Nucleus accumbens (tissue), 56 donors: ENCODE data around the gene SASS6.
"Not testable (repeated sequence)": the region's sequence is repeated elsewhere in the genome, so short reads cannot be mapped to it uniquely, and the experiment has no call there.

Experiments used
- DNase-seq, 56 donors: peaks; one replicate each; lab custom pipeline; 2025; lab: John Stamatoyannopoulos, UW

The SASS6 gene

GRCh38 chr1:100051401-100051800, 81.3 kb downstream of the SASS6 start:
- DNase-seq, result no peak

GRCh38 chr1:100050139-100050538, 82.6 kb downstream of the SASS6 start:
- no peak for DNase-seq

DNA sequence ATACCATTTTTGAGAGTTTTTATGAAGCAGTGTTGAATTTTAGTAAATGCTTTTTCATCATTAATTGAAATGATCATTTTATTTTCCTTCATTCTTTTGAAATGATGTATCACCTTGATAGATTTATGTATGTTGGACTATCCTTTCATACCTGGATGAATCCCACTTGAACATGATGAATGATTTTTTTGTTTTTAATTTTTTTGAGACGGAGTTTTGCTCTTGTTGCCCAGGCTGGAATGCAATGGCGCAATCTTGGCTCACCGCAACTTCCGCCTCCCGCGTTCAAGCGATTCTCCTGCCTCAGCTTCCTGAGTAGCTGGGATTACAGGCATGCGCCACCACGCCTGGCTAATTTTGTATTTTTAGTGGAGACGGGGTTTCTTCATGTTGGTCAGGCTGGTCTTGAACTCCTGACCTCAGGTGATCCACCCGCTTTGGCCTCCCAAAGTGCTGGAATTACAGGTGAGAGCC, 85.5 kb downstream of the SASS6 start:
- DNase-seq, result not testable (repeated sequence)

GRCh38 chr1:100045206-100045605, 87.5 kb downstream of the SASS6 start:
- no peak for DNase-seq

DNA sequence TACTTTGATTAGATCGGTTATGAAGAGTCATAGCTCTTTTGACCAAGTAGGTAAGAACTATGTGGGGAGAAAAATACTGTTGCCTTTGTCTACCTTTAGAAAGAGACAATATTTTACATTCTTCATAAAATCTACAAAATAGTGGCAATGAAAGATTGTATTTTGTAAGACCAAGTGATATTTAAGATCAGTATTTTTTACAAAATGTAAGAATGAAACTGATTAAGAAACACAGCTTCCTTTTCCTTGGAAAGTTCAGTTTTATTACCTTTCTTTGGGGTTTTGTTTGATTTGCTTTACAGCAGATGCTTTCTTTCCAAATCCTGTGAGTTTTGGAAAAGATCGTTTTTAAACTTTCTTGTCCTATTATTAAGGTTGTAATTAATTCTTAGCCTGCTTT, 93.1 kb downstream of the SASS6 start:
- no peak for DNase-seq

GRCh38 chr1:100038660-100039287, 94.0 kb downstream of the SASS6 start:
- peak in 50 of 56 donors; percentile 6 to 83 (median 52) for DNase-seq

- DNase-seq, result peak in 55 of 56 donors; percentile 52 to 92 (median 82)
Measured at GRCh38 chr1:100037927-100038659, 94.6 kb downstream of the SASS6 start.

- DNase-seq, result no peak
Measured at GRCh38 chr1:100037656-100037926, 95.1 kb downstream of the SASS6 start.

DNA sequence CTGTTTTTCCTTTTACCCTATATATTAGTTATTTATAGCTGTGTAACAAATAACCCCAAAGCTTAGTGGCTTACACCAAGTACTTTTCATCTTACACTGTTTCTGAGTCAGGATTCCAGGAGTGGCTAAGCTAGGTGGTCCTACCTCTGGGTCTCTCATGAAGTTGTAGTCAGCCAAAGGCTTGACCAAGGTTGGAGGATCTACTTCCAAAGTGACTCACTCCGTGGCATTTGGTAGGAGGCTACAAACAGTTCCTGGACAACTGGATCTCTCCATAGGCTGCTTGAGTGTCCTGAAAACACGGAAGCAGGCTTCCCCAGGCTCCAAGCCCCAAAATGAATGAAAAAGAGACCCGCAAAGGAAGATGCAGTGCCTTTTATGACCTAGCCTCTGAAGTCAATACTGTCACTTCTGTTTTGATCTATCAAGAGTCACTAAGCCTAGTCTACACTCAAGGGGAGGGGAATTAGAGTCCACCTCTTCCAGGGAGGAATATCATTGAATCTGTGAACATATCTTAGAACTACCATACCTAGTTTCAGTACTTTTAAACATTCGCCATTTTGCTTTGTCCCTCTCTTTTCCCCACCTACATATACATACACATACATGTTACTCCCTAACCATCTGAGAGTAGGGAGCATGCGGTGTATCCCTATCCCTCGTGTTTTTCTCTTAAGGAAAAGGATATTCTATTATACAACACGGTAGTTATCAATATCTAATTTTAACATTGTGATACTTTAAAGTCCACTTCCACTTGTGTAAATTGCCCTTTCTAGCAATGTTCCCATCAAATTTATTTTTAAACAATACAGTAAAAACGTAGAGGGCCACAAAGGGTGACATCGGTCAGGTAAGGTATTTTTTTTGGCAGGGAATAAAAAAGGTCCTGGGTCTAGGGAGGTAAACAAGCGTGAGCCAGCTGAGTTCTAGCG, 95.7 kb downstream of the SASS6 start:
- DNase-seq, result peak in 2 of 56 donors; percentile 3 to 5

GRCh38 chr1:100035214-100035613, 97.5 kb downstream of the SASS6 start:
- DNase-seq, result no peak

- DNase-seq, result no peak
Measured at GRCh38 chr1:100034470-100034869, 98.3 kb downstream of the SASS6 start.
